A549 (cell line): ENCODE measurements around the gene PRR14. TPM values are rescaled to one million over a fixed set of nuclear protein-coding genes. Genes with fewer than 3 reads are reported as not detected.

Experiments used
- ATAC-seq, 2 experiments: fragments of 200-7000 bp in 1 of 2; fragments of >200 bp in 1 of 2; cut with Nextera tagmentation in 1 of 2; cut with Tn5 transposase in 1 of 2; 3 replicates each; pipeline versions ENCODE4 v1.8.0 to v1.9.1; 2018 to 2020; ENCODE audit warnings: mild to moderate bottlenecking in 1 of 2, moderate library complexity in 1 of 2
- CTCF ChIA-PET: fragments of 300-600 bp; sonication (Branson Sonifier 250); formaldehyde crosslinking; extraction: SDS; loops from one replicate; lab custom pipeline; 2021; ENCODE audit warnings: antibody characterized with exemption, inconsistent platforms; lab: Yijun Ruan, JAX
- POLR2A ChIA-PET: fragments of 350-600 bp; formaldehyde crosslinking; extraction: SDS; loops from one replicate; lab custom pipeline; 2021; ENCODE audit warnings: antibody characterized with exemption, inconsistent platforms; lab: Yijun Ruan, JAX
- DNase-seq, 2 experiments: peaks; one replicate each; pipeline versions ENCODE4 v3.0.0 to v3.0.0-alpha.2; 2011 to 2016; ENCODE audit warnings: low read depth in 1 of 2, low spot score in 1 of 2
- FAIRE-seq: peaks from 2 replicates; lab custom pipeline; 2011; peaks lifted over from hg19 to GRCh38; lab: Jason Lieb, UNC
- H3K27ac ChIP-seq, 2 experiments: fragments of >200 bp; sonication (Bioruptor Twin); formaldehyde crosslinking; 3 replicates each; pipeline ENCODE4 v1.5.1; 2016 to 2017
- H3K4me1 ChIP-seq: fragments of >200 bp; sonication (Bioruptor Twin); formaldehyde crosslinking; 3 replicates; pipeline ENCODE4 v1.6.1; 2016
- H3K4me2 ChIP-seq: fragments of >200 bp; sonication (Bioruptor Twin); formaldehyde crosslinking; 3 replicates; pipeline ENCODE4 v1.6.1; 2016
- H3K4me3 ChIP-seq: fragments of >200 bp; sonication (Bioruptor Twin); formaldehyde crosslinking; 3 replicates; pipeline ENCODE4 v1.5.1; 2016
- H3K9me3 ChIP-seq: fragments of >200 bp; sonication (Bioruptor Twin); formaldehyde crosslinking; 3 replicates; pipeline ENCODE4 v1.6.1; 2016
- CBX2 ChIP-seq: fragments of 200-600 bp; sonication (generic); IDR thresholded peaks from 2 replicates; pipeline ENCODE4 v1.6.1; 2016; ENCODE audit warnings: low read depth, mild to moderate bottlenecking, borderline replicate concordance
- CBX8 ChIP-seq: fragments of 200-600 bp; sonication (generic); IDR thresholded peaks from 2 replicates; pipeline ENCODE4 v1.6.1; 2016
- CEBPB ChIP-seq, 2 experiments: fragments of >200 bp in 1 of 2; sonication (Bioruptor Twin) in 1 of 2; formaldehyde crosslinking in 1 of 2; IDR thresholded peaks; 2 replicates each; pipeline ENCODE4 v1.6.1; 2012 to 2016
- CHD4 ChIP-seq: fragments of 200-600 bp; sonication (generic); IDR thresholded peaks from 2 replicates; pipeline ENCODE4 v1.6.1; 2016; ENCODE audit warnings: antibody characterized with exemption, mild to moderate bottlenecking, borderline replicate concordance
- FOSL2 ChIP-seq, 2 experiments: fragments of 450-650 bp in 1 of 2; fragments of >200 bp in 1 of 2; sonication (Bioruptor Twin) in 1 of 2; formaldehyde crosslinking; IDR thresholded peaks; 2 replicates each; pipeline versions ENCODE4 v1.5.0 to v1.6.1; 2016 to 2020; ENCODE audit warnings: mild to moderate bottlenecking in 1 of 2, moderate library complexity in 1 of 2
- NR3C1 ChIP-seq: fragments of >200 bp; sonication (Bioruptor Twin); formaldehyde crosslinking; IDR thresholded peaks from 3 replicates; pipeline ENCODE4 v1.6.1; 2017
- POLR2AphosphoS2 ChIP-seq: conservative IDR thresholded peaks from 2 replicates; pipeline ENCODE4 v1.6.1; 2012; ENCODE audit warnings: low read length, improper control_type of control experiment, inconsistent platforms
- RAD21 ChIP-seq, 2 experiments: fragments of >200 bp in 1 of 2; sonication (Bioruptor Twin) in 1 of 2; formaldehyde crosslinking in 1 of 2; IDR thresholded peaks in 1 of 2; conservative IDR thresholded peaks in 1 of 2; 2 replicates in 1 of 2; 3 replicates in 1 of 2; pipeline ENCODE4 v1.6.1; 2012 to 2018; ENCODE audit warnings: inconsistent platforms in 1 of 2
- RCOR1 ChIP-seq: fragments of 150-350 bp; IDR thresholded peaks from 2 replicates; pipeline ENCODE4 v1.6.1; 2014; ENCODE audit warnings: antibody characterized with exemption, low read length, low read depth
- SREBF2 ChIP-seq: fragments of 450-650 bp; IDR thresholded peaks from 2 replicates; pipeline ENCODE4 v1.6.1; 2014; ENCODE audit warnings: mild to moderate bottlenecking, moderate library complexity
- TP53 ChIP-seq: fragments of 250-450 bp; sonication (Bioruptor Pico); IDR thresholded peaks from 2 replicates; pipeline ENCODE4 v1.5.0; 2021; ENCODE audit warnings: mild to moderate bottlenecking, moderate library complexity
- ZC3H11A ChIP-seq: fragments of 450-650 bp; IDR thresholded peaks from 2 replicates; pipeline ENCODE4 v1.6.1; 2014; ENCODE audit warnings: antibody characterized with exemption, mild to moderate bottlenecking
- ZNF302 ChIP-seq: fragments of 250-450 bp; sonication (Bioruptor Pico); IDR thresholded peaks from 2 replicates; pipeline ENCODE4 v1.9.0; 2021; ENCODE audit warnings: inconsistent platforms, mild to moderate bottlenecking, moderate library complexity
- WGBS: methylation state at CpG from one replicate; pipeline ENCODE4 v1.1.6; 2017; ENCODE audit errors: missing lambda C conversion rate; 5-methylcytosine and 5-hydroxymethylcytosine counted together
- polyA plus RNA-seq, 4 experiments: library from polyadenylated mRNA; depleted of rRNA in 3 of 4; stranded (reverse); fragments of >200 nt; fragmentation: RNase III in 1 of 4; extraction: RNeasy Plus Mini Kit Qiagen cat#74134 plus additional on column Dnase treatment in 1 of 4; gene quantifications; 2 replicates in 3 of 4; 3 replicates in 1 of 4; pipeline ENCODE4 v1.2.3, GENCODE V29; 2011 to 2017
- TF ChIP-seq, protein P1 (sequence below): fragments of 450-650 bp; IDR thresholded peaks from 2 replicates; pipeline ENCODE4 v1.6.1; 2014; ENCODE audit warnings: antibody characterized with exemption
- TF ChIP-seq, protein P2 (sequence below): fragments of >200 bp; sonication (Bioruptor Twin); formaldehyde crosslinking; IDR thresholded peaks from 3 replicates; pipeline ENCODE4 v1.6.1; 2016
- TF ChIP-seq, protein P3 (sequence below): fragments of 200-600 bp; sonication (generic); IDR thresholded peaks from 2 replicates; pipeline ENCODE4 v1.6.1; 2016; ENCODE audit warnings: antibody characterized with exemption, mild to moderate bottlenecking, moderate library complexity

The PRR14 gene
- polyA plus RNA-seq, 2 of the 4 experiments (the other 2 are of a cell fraction), result 6.3 to 18.2 TPM

DNA sequence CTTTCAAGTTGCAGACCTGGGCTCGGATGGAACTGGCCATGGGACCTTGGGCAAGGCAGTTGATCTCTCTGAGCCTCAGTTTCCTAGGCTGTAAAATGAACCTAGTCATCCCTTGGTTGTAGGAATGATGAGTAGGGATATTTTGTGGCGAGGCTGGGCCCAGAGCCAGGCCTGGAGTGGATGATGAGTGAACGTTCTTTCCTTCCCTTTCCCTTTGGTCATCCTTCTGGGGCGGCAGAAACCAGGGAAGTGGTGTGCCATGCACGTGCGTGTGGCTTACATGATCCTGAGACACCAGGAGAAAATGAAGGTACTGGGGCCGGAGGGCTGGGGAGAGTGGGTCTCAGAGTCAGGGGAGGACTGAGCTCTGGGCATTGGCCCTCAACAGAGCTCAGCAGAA is 15.9 kb downstream of the PRR14 start:
- Histone ChIP-seq H3K4me1 (peaks cover under 1% of the 10 kb centered on the region; the same call in 1 of the 3 replicates), H3K4me2 (no peak overlapping the region), H3K27ac (no peak overlapping the region), H3K9me3 (no peaks in the 10 kb centered on the region), H3K4me3 (no peak overlapping the region)
- 87% methylated on average over 7 of the region's 7 CpGs for WGBS
- CTCF ChIA-PET, result interaction anchor here (1.4 kb wide), 1 partner anchor 237 kb away, joined by 6 read pairs; the partner anchor contains the start of gene DCTPP1
- ATAC-seq (no peak), FAIRE-seq (no peak), DNase-seq (no peak)
- TF ChIP-seq CBX2, result no peak
- no peak for TF ChIP-seq RCOR1
- TF ChIP-seq SREBF2, result no peak
- POLR2A ChIA-PET, result no interaction called here

DNA sequence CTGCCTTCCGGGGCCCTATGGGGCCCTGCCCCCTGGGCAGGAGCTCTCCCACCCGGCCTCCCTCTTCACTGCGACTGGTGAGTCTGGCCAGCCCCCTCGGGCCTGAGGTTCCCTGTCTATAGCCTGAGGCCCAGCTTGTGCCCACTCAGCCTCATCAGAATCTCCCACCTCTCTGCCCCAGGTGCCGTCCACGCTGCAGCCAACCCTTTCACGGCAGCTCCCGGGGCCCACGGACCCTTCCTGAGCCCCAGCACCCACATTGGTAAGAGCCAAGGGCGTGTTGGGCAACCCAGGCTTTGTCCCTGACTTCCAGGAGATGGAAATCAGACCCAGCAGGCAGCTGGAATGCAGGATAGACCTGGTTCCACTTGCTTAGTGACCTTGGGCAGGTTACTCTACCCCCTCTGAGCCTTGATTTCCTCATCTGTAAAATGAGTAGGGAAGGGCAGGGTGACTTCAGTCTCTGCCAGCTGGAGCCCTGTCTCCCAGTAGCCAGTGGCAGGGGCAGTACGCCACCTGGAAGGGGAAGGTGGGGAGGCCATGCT is 16.7 kb downstream of the PRR14 start:
- H3K9me3 ChIP-seq, result no peaks in the 10 kb centered on the region
- no peak overlapping the region for H3K27ac ChIP-seq
- no peak overlapping the region for H3K4me3 ChIP-seq
- no peak for ATAC-seq
- 90% methylated on average over 11 of the region's 11 CpGs for WGBS
- no peak for FAIRE-seq
- TF ChIP-seq TP53 (CRISPR knock-in tag) (no peak), NR3C1 (no peak), POLR2AphosphoS2 (no peak), ZC3H11A (no peak), ZNF302 (CRISPR knock-in tag) (no peak), FOSL2 (IDR thresholded peaks at IDR 0.05) (no peak), FOSL2 (CRISPR knock-in tag; IDR thresholded peaks at IDR 0.05) (no peak)
- TF ChIP-seq, protein P1, sequence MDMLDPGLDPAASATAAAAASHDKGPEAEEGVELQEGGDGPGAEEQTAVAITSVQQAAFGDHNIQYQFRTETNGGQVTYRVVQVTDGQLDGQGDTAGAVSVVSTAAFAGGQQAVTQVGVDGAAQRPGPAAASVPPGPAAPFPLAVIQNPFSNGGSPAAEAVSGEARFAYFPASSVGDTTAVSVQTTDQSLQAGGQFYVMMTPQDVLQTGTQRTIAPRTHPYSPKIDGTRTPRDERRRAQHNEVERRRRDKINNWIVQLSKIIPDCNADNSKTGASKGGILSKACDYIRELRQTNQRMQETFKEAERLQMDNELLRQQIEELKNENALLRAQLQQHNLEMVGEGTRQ, result no peak
- TF ChIP-seq, protein P2, sequence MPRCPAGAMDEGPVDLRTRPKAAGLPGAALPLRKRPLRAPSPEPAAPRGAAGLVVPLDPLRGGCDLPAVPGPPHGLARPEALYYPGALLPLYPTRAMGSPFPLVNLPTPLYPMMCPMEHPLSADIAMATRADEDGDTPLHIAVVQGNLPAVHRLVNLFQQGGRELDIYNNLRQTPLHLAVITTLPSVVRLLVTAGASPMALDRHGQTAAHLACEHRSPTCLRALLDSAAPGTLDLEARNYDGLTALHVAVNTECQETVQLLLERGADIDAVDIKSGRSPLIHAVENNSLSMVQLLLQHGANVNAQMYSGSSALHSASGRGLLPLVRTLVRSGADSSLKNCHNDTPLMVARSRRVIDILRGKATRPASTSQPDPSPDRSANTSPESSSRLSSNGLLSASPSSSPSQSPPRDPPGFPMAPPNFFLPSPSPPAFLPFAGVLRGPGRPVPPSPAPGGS, result no peak
- no peak overlapping the region for H3K4me2 ChIP-seq
- no peaks in the 10 kb centered on the region for H3K4me1 ChIP-seq
- no peak for DNase-seq
- ChIA-PET CTCF (interaction anchor here (1.2 kb wide), 1 partner anchor 18 kb away, joined by 4 read pairs; no protein-coding TSS in a partner anchor), POLR2A (no interaction called here)

DNA sequence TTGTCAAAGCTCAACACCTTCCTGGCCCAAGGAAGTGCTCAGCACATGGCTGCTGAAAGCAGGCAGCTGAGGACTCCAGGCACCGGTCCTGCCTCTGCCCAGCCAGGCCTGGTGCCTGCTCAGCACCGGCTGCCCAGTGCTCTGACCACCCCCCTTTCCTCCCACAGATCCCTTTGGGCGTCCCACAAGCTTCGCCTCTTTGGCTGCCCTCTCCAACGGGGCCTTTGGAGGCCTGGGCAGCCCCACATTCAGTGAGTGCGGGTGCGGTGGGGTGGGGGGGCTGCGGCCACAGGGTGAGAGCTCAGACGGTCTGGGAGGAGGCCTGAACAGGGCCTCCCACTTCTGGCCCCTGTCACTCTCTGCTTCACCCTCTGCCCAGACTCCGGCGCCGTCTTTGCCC is 17.6 kb downstream of the PRR14 start:
- CTCF ChIA-PET, result interaction anchor here (1.2 to 2.0 kb wide), 2 partner anchors 10 to 17 kb away, joined by 4 to 6 read pairs; partner anchors contain the start of gene FBRS

More for the DNA sequence above, 17.6 kb downstream of the PRR14 start:
- Histone ChIP-seq H3K27ac (no peak overlapping the region), H3K4me3 (no peak overlapping the region), H3K4me2 (no peak overlapping the region), H3K9me3 (no peaks in the 10 kb centered on the region), H3K4me1 (no peaks in the 10 kb centered on the region)
- 89% methylated on average over 8 of the region's 12 CpGs for WGBS
- TF ChIP-seq CEBPB (IDR thresholded peaks at IDR 0.05), result no peak
- TF ChIP-seq CBX8, result no peak
- TF ChIP-seq NR3C1, result no peak
- TF ChIP-seq, protein P3, sequence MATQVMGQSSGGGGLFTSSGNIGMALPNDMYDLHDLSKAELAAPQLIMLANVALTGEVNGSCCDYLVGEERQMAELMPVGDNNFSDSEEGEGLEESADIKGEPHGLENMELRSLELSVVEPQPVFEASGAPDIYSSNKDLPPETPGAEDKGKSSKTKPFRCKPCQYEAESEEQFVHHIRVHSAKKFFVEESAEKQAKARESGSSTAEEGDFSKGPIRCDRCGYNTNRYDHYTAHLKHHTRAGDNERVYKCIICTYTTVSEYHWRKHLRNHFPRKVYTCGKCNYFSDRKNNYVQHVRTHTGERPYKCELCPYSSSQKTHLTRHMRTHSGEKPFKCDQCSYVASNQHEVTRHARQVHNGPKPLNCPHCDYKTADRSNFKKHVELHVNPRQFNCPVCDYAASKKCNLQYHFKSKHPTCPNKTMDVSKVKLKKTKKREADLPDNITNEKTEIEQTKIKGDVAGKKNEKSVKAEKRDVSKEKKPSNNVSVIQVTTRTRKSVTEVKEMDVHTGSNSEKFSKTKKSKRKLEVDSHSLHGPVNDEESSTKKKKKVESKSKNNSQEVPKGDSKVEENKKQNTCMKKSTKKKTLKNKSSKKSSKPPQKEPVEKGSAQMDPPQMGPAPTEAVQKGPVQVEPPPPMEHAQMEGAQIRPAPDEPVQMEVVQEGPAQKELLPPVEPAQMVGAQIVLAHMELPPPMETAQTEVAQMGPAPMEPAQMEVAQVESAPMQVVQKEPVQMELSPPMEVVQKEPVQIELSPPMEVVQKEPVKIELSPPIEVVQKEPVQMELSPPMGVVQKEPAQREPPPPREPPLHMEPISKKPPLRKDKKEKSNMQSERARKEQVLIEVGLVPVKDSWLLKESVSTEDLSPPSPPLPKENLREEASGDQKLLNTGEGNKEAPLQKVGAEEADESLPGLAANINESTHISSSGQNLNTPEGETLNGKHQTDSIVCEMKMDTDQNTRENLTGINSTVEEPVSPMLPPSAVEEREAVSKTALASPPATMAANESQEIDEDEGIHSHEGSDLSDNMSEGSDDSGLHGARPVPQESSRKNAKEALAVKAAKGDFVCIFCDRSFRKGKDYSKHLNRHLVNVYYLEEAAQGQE, result no peak
- no peak for TF ChIP-seq CHD4
- no peak for TF ChIP-seq RAD21 (conservative IDR thresholded peaks at IDR 0.05 in 1 of 2, IDR thresholded peaks at IDR 0.05 in 1 of 2)
- POLR2A ChIA-PET, result no interaction called here
- ATAC-seq, result peak in 1 of 2 experiments; percentile 16; a peak in 2 of 6 replicates
- FAIRE-seq, result no peak
- no peak for DNase-seq
